ENCODE measurements around the gene PEDS1. TPM values are rescaled to one million over a fixed set of nuclear protein-coding genes. Genes with fewer than 3 reads are reported as not detected.

Gene PEDS1
- total and polyA plus RNA-seq, 8 donors, result 27.5 to 39.9 (median 31.9) TPM

- ATAC-seq (no peak), DNase-seq (no peak)
- TF ChIP-seq, protein P1, sequence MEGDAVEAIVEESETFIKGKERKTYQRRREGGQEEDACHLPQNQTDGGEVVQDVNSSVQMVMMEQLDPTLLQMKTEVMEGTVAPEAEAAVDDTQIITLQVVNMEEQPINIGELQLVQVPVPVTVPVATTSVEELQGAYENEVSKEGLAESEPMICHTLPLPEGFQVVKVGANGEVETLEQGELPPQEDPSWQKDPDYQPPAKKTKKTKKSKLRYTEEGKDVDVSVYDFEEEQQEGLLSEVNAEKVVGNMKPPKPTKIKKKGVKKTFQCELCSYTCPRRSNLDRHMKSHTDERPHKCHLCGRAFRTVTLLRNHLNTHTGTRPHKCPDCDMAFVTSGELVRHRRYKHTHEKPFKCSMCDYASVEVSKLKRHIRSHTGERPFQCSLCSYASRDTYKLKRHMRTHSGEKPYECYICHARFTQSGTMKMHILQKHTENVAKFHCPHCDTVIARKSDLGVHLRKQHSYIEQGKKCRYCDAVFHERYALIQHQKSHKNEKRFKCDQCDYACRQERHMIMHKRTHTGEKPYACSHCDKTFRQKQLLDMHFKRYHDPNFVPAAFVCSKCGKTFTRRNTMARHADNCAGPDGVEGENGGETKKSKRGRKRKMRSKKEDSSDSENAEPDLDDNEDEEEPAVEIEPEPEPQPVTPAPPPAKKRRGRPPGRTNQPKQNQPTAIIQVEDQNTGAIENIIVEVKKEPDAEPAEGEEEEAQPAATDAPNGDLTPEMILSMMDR (IDR thresholded peaks at IDR 0.05), result no peak
- Histone ChIP-seq H3K4me3 (no peak overlapping the region), H3K27me3 (no peaks in the 10 kb centered on the region), H3K36me3 (peaks cover 0 to 99% of the 10 kb centered on the region in 2 donors), H3K4me1 (no peaks in the 10 kb centered on the region), H3K27ac (no peak overlapping the region), H3K9me3 (no peaks in the 10 kb centered on the region)
- intact Hi-C loops (cut with DNase I), result no loop called here
Measured at GRCh38 chr20:50127587-50128519, 25.7 kb downstream of the PEDS1 start.

DNA sequence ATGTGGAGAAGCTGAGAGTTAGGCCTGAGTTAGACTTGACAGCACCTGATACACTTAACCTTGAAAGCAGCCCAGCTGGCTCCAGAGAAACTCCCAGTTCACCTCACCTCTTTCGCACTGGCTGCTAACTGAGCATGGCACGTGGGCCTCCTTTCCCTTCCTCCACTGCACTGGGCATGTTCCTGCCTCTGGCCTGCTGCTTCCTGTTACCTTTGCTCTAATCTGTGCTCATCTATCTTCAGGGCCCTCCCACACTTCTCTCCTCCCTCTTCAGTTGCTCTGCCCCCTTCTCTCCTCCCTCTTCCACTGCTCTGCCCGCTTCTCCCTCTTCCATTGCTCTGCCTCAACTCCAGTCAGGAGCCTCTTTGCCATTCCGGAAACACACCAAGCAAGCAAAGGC, 26.9 kb downstream of the PEDS1 start:
- peaks cover 0 to 87% of the 10 kb centered on the region in 2 donors for H3K36me3 ChIP-seq
- intact Hi-C loops (cut with DNase I), result no loop called here
- TF ChIP-seq, protein P1 (IDR thresholded peaks at IDR 0.05), result no peak
- peak; percentile 64 for ATAC-seq
- H3K27me3 ChIP-seq, result no peaks in the 10 kb centered on the region
- H3K4me3 ChIP-seq, result no peak overlapping the region
- H3K4me1 ChIP-seq, result peaks cover 0 to 3% of the 10 kb centered on the region in 2 donors
- no peaks in the 10 kb centered on the region for H3K9me3 ChIP-seq
- DNase-seq, result no peak
- H3K27ac ChIP-seq, result peak overlapping the region in 1 of 2 donors; percentile 37

GRCh38 chr20:50125279-50125678, 28.2 kb downstream of the PEDS1 start:
- intact Hi-C loops (cut with DNase I), result no loop called here
- Histone ChIP-seq H3K27ac (no peak overlapping the region), H3K4me3 (no peak overlapping the region), H3K9me3 (no peaks in the 10 kb centered on the region), H3K36me3 (peaks cover 0 to 74% of the 10 kb centered on the region in 2 donors), H3K27me3 (no peaks in the 10 kb centered on the region), H3K4me1 (peaks cover 0 to 14% of the 10 kb centered on the region in 2 donors)
- no peak for DNase-seq
- TF ChIP-seq, protein P1 (IDR thresholded peaks at IDR 0.05), result no peak
- no peak for ATAC-seq

DNA sequence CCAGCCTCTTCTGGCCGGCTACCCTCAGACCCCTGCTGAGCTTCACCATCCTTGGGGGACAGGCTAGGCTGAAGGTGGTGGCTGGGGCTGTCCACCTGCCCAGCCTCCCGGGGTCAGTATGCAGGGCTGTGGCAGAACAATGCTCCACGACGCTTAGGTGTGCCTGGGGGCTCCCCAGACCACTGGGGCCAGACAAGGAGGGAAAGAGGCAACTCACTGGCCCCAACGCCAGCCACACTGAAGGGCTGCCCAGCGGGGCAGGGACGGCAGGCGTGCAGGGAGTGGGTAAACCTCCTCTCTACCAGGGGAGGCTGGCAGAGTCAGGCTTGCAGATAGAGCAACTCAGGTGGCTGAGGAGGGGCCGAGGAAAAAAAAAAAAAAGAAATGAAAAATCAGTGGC, 29.0 kb downstream of the PEDS1 start:
- no peaks in the 10 kb centered on the region for H3K27me3 ChIP-seq
- H3K9me3 ChIP-seq, result no peaks in the 10 kb centered on the region
- peaks cover 0 to 14% of the 10 kb centered on the region in 2 donors for H3K4me1 ChIP-seq
- ATAC-seq (no peak), DNase-seq (no peak)
- H3K36me3 ChIP-seq, result peaks cover 0 to 66% of the 10 kb centered on the region in 2 donors
- TF ChIP-seq, protein P1 (IDR thresholded peaks at IDR 0.05), result no peak
- no peak overlapping the region for H3K4me3 ChIP-seq
- intact Hi-C loops (cut with DNase I), result loop anchor here in 1 of 2 donors (5.0 kb wide), 1 partner anchor 43 kb away; no protein-coding TSS in a partner anchor
- no peak overlapping the region for H3K27ac ChIP-seq

DNA sequence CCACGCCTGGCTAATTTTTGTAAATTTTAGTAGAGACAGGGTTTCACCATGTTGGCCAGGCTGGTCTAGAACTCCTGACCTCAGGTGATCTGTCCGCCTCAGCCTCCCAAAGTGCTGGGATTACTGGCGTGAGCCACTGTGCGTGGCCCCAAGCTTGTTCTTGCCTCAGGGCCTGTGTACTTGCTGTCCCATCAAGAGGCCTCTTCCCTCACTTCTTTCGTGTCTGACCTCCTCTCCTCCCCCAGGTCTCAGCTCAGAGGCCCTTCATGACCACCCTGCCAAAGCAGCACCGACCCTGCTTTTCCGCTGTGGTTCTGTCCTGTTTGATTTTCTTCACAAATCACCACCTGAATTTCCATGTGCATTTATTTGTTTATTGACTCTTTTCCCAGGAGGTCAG, 30.1 kb downstream of the PEDS1 start:
- ATAC-seq, result no peak
- H3K27me3 ChIP-seq, result no peaks in the 10 kb centered on the region
- H3K36me3 ChIP-seq, result peaks cover 0 to 55% of the 10 kb centered on the region in 2 donors
- no peak overlapping the region for H3K4me3 ChIP-seq
- TF ChIP-seq, protein P1 (IDR thresholded peaks at IDR 0.05), result no peak
- intact Hi-C loops (cut with DNase I), result loop anchor here in 1 of 2 donors (5.0 kb wide), 1 partner anchor 44 kb away; no protein-coding TSS in a partner anchor
- no peaks in the 10 kb centered on the region for H3K9me3 ChIP-seq
- peaks cover 0 to 14% of the 10 kb centered on the region in 2 donors for H3K4me1 ChIP-seq
- no peak for DNase-seq
- no peak overlapping the region for H3K27ac ChIP-seq
